GM03348 (cell line): Measurements from ENCODE around the gene LIFR.
"Not testable (repeated sequence)": the region's sequence is repeated elsewhere in the genome, so short reads cannot be mapped to it uniquely, and the experiment has no call there.

Experiments
- DNase-seq: peaks from one replicate; pipeline ENCODE4 v3.0.0; 2012; ENCODE audit warnings: low spot score

Gene LIFR

DNA sequence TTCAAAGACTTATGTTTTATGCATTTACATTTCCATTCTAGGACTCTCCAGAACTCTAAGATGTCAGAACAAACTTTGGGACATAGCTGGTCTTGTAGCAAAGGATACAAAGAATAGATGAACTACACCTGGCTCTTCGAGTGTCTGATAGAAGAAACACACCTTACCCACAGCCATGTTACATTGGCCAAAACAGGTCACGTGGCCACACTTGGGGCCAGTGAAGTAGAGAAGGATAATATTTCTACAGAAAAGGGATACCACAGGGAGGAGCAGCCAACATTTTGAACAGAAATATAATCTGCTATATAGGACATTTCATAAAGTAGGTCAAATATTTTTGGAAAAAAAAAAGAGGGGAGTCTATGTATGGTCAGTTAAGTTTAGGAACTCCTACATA is 22.7 kb upstream of the LIFR start:
- no peak for DNase-seq

- peak; percentile 22 for DNase-seq
These were observed 20.7 kb upstream of the LIFR start for GRCh38 chr5:38576961-38577684.

- no peak for DNase-seq
These were observed 20.0 kb upstream of the LIFR start for GRCh38 chr5:38576442-38576841.

- no peak for DNase-seq
These were observed 19.0 kb upstream of the LIFR start for GRCh38 chr5:38575476-38575875.

DNA sequence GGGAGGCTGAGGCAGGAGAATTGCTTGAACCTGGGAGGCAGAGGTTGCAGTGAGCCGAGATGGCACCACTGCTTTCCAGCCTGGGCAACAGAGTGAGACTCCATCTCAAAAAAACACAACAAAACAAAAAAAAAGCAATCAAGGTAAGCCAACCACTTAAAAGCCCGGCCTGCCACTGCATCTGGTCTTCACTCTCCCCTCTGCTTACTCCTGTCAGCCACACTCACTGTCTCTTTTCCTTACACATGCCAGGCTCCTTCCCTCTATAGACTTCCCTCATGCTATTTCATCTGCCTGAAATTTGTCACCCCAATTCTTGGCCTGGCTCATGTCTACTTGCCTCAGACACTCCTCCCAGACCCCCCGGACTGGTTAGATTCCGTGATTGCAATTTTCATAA is 17.6 kb upstream of the LIFR start:
- no peak for DNase-seq

GRCh38 chr5:38573521-38573920 is 17.1 kb upstream of the LIFR start:
- no peak for DNase-seq

- DNase-seq = no peak
These were observed 12.7 kb upstream of the LIFR start for GRCh38 chr5:38569180-38569579.

DNA sequence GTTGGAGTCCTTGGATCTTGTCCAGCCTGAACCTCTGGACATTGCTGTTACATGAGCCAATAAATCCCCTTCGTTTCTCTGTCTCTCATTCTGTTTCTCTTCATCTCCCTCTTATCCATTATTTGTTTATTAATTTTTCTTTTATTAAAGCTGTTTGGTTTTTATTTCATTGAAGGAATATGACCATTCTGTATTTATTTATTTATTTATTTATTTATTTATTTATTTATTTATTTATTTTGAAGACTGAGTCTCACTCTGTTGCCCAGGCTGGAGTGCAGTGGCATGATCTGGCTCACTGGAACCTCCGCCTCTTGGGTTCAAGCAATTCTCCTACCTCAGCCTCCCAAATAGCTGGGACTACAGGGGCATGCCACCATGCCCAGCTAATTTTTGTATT is 10.9 kb upstream of the LIFR start:
- not testable (repeated sequence) for DNase-seq

DNA sequence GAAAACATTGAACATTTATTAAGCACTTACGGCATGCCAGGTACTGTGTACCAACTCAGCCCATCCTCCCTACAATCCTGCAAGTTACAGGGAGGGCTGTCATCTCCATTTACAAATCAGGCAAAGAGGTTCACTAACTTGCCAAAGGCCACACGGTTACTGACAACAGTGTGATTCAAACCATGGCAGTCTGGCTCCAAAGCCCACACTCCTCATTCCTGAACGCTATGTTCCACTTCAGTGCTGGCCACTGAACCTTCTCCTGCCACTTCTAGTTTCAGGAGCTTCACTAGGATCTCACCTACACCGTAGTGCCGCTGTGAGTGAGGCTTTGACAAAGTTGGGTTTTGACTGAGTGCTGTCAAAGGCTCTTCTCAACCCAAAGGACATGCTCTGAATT is 7.2 kb upstream of the LIFR start:
- no peak for DNase-seq

- no peak for DNase-seq
These were observed 6.2 kb upstream of the LIFR start for GRCh38 chr5:38562444-38563210.

GRCh38 chr5:38559428-38559827 is 3.0 kb upstream of the LIFR start:
- no peak for DNase-seq

DNA sequence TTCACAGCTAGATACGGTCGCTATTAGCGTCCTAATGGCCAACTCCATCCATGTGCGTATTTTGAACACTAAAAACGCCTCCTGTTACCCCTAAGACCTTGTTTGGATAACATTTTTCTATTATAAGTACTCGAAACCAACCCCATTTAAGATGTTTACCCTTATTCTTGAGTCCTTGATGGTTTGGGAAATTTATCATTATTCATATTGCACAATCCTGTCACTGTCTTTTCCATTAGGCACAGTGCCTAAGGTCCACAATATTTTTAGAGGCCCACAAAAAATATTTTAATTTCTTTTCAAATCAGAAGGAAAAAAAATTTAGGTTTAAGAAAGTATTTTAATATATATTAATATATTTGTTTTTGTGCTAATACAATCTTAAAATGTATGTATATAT is 1.3 kb upstream of the LIFR start:
- no peak for DNase-seq

DNA sequence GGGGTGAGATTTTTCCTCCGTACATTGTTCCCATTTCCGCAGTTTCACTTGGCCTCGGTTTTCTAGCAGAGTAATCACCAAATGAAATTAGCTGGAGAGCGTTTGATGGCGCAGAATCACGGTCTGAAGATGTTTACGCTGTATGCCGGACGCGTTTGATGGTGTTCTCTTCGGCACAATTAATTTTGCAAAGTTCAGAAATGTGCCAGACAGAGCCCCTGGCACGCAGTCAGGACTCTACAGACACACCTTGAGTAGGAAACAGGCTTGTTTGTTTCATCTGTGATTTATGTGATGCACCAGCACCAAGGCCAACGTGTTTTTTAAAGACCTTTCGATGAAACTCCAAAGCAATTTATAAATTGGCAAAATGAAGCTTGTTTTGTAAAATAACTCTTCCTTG is 863 bp upstream of the LIFR start:
- DNase-seq = no peak

DNA sequence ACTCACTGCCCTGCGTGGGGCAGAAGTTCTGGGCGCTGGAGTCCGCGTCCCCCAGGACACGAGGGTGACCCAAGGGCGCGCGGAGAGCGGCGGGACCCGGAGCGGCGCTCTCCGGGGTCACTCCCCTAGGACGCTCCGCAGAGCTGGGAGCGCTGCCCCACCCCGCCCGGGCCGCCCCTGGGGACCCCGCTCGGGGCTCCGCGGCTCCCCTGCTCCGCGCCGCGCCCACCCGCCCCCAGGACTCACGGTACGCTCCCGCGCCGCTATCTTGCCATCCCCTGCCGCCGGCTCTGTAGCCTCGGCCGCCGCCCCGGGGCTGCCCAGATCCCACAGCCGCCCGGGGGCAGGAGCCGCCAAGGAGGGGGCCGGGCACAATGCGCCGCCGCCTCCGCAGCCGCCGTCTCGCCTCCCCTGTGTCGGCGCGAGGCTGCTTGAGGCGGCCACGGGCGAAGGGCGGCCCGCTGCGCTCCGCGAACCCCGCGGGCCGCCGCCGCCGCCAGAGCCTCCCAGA is 303 bp downstream of the LIFR start:
- DNase-seq = no peak

GRCh38 chr5:38555354-38556087 is 925 bp downstream of the LIFR start:
- DNase-seq = no peak

DNA sequence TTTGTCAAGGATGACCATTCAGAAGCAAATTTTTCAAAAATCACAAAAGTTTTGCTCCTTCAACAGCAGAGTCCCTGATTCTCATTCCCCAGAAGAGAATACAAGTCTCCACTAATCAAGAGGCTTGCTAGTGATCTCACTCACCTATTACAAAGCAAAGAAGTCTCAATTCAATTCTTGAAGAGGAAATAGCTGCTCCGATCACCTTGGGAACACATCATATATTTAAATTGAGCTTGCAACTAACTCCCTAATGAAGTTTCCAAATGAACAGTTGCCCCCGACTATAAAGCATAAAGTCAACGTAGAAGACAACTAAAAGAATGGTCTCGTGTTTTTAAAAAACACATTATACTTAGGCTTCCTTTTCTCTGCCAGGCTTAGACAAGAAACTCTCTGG is 1.6 kb downstream of the LIFR start:
- no peak for DNase-seq

GRCh38 chr5:38554403-38554802 is 2.0 kb downstream of the LIFR start:
- no peak for DNase-seq

- no peak for DNase-seq
These were observed 3.4 kb downstream of the LIFR start for GRCh38 chr5:38553001-38553521.

DNA sequence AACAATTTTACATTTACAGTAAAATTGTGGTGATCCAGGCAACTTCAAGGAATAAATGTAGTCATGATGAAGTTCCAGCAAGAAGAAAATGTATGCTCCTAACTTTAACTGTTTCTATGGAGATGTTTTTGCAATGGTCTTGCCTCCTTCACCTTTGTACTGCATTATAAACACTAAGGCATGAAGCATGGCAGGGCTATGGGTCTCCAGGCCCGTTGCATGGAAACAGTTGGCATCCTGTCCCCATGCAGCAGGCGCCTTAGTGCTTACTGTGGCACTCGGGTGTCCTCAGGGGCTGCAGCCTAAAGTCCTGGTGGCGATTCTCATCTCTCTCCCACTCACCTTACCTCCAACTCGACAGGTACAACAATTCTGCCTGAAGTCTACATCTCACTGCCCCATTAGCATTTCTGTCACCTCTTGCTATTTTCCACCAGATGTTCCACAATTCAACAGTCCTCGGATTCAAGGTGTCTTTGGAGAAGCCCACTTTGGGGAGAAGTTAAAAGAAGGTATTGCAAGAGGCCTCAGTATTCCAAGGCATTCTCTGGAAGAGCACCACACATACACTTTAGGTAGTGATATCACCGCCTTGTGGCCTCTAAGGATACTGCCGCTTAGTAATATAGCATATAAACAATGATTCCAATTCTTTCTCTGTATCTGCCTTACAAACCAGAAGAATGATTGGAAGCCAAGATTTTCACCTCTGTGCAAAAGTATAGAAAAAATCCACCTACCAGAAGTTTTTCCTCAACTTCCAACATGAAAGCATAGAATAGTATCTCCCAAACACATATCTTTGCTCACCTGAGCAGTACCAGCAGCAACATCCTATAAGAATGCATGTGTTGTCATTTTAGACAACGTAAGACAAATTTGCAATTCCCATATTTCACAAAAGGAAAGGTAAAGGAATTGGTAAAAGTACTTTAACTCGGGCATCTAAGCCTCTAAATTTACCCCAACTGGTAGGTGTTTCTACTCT is 5.1 kb downstream of the LIFR start:
- DNase-seq = peak; percentile 67

- no peak for DNase-seq
These were observed 8.2 kb downstream of the LIFR start for GRCh38 chr5:38548064-38548759.

GRCh38 chr5:38547257-38547656 is 9.2 kb downstream of the LIFR start:
- DNase-seq = no peak
